Stimulated activated CD8-positive, alpha-beta memory T cell treated with anti-CD3 and anti-CD28 coated beads, Interleukin-4, amount 100 ng/mL, for 1 hour (primary cell): ENCODE results near the gene MTMR3.

Experiments used
- DNase-seq, 2 donors: peaks; one replicate each; pipeline ENCODE4 v3.0.0-alpha.2; 2020; ENCODE audit warnings: low read depth in 2 of 2, low spot score in 1 of 2

Gene MTMR3

DNA sequence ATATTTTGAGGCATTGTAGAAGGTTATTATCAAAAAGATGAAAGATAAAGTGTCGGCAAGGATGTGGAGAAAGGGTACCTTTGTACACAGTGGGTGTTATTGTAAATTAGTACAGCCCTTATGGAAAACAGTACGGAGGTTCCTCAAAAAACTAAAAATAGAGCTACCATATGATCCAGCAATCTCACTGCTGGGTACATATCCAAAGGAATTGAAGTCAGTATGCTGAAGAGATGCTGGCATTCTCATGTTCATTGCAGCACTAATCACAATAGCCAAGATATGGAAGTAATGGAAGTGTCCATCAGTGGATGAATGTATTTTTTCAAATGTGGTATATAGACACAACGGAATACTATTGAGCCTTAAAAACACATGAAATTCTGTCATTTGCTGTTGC is 15.1 kb upstream of the MTMR3 start:
- DNase-seq, result no peak

DNA sequence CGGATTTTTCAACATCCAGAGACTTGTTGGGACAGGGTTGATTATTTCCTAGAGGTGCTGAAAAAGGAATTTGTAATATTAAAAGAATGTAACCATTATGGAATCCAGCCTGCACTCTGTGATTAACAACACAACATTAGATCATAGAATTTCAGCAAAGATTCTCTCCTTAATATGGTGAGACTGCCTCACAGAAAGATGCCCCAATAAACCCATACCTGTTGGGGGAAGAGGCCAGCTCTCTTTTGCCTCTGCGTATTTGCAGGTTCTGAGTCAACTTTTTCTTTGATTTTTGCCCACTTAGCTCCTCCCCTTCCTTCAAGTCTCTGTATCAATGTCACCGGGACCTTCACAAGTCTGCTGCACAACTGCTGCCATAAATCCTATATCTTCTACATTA is 12.4 kb upstream of the MTMR3 start:
- no peak for DNase-seq

DNA sequence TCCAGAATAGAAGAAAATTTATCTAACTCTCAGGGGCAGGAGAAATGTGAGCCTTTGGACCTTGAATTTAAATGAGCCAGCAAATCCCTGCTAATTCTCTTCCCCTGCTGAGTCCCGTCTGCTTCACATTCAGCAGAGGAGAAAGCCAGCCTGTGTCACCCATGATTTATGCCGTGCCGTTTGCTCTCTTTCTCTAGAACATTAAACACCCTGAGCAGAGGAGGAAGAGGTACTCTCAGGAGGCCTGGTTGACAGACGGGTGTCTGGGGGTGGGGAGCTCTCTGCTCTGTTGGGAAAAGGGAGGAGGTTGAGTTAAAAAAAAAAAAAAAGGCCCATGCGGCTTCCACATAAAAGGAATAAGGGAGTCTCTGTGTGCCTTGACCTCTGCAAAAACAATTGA is 11.3 kb upstream of the MTMR3 start:
- no peak for DNase-seq

DNA sequence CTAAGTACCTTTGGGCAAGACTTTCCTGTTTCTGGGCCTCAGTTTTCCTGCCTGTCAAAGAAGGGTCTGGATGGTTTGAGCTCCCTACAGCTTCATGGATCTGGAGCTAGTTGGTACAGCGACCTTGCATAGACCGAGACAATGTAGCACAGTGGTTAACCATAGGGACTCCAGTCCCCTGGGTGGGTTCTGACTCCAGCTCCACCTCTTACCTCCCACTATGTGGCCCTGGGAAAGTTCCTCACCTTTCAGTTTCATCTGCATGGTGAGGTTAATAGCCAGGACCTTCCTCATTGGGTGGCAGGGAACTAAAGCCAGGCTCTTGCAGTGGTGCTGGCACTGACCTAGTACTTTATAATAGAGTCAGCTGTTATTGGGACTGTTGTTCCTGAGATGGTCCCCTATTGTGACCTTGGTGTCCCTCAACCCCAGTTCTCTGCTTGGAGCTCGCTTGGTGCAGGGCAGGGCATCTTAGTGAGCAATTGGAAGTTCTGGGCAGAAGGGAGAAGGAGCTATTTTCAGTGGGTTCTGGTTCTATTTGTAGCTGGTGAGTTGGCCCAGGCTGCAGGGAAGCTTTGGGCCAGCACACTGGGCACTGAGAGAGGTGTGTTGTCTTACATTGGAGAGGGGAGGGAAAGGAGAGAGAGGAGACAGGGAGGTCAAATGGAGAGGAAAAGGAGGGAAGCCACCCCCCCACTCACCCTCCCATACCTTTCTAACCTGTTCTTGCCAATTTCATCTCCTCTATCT is 10.7 kb upstream of the MTMR3 start:
- no peak for DNase-seq

DNA sequence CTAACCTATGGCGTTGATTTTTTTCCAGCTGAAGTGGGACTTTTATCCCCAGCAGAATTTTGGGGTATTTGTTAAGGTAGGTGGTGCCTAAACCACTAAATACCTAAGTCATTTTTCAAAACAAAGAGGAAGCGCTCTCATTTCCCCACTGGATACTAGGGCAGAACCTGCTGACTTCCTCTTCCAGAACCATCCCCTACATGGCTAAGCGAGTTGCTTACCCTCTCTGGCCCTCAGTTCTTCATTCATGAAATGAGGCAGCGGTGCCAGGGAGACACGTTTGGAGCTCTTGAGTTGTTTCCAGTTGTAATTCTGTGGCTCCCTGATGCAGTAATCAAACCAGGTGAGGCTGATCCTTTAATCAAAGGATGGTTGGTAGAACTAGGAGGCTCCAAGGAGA is 10.0 kb upstream of the MTMR3 start:
- no peak for DNase-seq

DNA sequence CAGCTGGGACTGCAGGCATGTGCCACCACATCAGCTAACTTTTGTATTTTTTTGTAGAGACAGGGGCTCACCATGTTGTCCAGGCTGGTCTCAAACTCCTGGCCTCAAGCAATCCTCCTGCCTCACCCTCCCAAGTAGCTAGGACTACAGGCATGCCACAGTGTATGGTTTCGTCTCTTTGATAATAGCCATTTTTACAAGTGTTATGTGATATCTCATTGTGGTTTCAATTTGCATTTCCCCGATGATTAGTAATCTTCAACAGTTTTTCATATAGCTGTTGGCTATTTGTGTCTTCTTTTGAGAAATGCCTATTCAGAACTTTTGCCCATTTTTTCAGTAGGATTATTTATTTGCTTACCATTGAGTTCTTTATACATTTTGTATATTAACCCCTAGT is 9.0 kb upstream of the MTMR3 start:
- DNase-seq, result no peak

DNA sequence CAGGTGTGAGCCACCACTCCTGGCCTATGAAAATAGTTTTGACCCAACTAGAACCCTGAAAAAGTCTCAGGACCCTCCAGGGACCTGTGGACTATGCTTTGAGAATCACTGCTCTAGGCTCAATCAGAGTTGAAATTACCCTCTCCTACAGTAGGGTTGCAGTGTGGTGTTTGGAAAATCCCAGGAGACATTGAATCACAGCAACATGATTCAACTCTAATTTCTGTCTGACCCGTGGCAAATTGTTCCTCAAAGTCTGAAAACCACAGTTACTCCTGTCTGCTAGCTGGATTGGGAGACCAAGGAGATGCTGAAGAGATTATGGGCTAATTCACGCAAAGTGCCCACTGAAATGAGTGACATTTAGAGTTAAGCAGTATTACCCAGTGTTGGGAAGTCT is 5.4 kb upstream of the MTMR3 start:
- DNase-seq, result no peak

DNA sequence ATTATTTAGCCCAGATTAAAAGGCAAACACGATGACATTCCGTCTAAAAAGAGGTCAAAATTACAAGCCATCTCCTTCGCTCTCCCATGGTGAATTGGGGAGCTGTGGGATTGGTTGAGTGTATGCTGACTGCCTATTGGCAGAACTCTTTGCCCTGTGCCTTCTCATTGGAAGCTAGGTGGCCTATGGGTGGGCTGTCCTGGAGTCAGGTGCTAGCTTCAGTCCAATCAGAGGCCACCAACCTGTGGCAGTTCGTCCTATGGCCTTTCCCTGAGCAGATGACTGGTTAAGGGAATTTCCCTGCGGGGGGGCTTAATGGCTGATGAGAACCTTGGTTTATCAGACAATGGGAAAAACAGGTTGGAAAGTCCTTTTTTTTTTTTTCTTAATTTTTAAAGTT is 3.2 kb upstream of the MTMR3 start:
- no peak for DNase-seq

DNA sequence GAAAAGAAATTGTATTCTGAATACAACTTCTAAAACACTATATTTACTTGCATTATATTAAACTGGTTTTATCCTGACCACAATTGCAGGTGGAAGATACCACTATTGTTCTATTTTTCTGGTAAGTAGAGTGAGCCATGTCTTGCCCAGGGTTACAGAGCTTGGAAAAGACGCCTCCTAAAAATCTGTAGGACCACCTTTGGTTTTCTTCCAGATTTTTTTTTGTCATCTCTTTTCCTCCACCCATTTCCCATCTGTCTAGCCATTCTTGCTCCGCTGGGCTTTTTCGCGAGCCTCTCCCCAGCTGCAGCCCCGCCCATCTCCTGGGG is 294 bp upstream of the MTMR3 start:
- no peak for DNase-seq

DNA sequence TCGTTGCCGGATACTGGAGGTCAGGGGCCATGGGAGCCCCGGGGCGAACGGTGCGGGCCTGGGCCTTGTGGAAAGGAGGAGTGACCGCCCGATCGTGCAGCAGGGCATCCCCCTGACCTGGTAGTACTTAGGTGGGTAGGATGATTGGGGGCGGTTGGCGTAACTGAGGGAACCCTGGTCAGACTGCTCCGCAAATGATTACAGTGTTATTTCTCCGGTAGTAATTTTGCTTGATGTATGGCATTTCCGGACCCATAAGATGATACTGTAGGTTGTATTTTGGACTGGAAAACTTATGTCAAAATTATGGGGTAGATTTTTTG is 762 bp downstream of the MTMR3 start:
- DNase-seq, result no peak

DNA sequence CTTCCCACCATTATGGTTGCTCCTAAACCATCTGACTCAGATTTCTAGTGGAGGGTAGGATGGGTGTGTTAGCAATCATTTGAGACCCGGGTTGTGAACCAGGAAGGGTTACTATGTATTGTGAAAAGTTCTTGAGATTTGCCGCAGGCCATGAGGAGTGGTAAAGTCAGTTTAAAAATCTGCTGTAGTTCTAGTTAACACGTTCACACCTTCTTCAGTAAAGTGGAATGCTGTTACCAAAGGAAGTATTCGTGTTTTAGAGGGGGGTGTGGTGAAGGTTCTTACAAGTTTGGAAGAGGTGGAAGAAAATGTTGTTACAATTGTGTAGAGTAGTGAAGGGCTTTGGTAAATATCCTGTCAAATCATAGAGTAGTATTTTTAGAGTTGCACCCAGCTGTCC is 2.6 kb downstream of the MTMR3 start:
- no peak for DNase-seq

DNA sequence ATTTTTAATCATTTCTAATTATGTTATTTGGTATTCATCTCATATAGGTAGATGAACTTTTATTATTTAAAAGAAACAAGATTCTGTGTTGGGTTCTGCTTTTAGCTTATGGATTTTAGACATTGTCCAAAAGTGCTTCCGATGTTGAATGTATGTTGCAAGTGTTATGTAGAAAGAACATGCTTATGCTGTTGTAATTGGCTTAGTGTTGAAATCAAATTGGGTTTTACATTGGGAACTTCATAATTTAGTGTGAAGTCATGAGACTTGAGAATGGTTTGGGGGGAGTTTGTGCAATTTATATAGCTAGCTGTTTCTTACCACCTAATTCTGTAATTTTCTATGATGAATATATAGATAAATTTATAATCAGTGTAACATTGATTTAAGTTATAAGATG is 3.6 kb downstream of the MTMR3 start:
- no peak for DNase-seq

DNA sequence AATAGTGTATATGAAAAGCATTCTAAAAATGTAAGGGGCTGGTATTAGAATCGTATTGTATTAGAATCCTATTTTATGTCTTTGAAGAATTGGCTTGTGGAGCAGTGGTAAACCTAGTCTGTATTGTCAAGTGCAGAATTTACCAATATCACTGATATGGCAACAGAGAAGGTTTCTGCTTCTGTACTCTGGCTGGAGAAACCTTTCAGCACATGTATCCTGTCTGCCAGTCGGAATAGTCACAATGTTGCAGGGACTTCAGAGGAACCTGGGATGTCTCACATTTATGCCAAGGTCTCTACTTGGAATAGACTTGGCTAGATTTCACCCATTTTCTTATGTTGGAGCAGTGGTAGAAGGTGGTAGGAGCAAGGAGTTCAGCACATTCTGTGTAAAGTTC is 4.4 kb downstream of the MTMR3 start:
- DNase-seq, result no peak

DNA sequence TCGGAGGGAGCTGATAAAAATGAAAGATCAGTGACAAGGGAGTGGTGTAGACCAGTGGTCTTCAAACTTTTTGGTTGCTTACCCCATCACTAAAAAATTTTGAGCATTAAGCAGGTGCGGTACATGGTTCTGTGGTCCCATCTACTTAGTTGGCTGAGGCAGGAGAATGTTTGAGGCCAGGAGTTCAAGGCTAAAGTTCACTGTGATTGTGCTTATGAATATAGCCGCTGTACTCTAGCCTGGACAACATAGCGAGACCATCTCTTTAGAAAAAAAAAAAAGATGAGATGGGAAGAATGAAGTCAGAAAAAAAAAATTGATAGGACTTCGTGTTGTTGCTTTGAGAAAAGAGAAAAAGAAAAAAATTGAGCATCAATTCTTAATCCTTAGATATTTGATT is 7.8 kb downstream of the MTMR3 start:
- DNase-seq, result no peak

DNA sequence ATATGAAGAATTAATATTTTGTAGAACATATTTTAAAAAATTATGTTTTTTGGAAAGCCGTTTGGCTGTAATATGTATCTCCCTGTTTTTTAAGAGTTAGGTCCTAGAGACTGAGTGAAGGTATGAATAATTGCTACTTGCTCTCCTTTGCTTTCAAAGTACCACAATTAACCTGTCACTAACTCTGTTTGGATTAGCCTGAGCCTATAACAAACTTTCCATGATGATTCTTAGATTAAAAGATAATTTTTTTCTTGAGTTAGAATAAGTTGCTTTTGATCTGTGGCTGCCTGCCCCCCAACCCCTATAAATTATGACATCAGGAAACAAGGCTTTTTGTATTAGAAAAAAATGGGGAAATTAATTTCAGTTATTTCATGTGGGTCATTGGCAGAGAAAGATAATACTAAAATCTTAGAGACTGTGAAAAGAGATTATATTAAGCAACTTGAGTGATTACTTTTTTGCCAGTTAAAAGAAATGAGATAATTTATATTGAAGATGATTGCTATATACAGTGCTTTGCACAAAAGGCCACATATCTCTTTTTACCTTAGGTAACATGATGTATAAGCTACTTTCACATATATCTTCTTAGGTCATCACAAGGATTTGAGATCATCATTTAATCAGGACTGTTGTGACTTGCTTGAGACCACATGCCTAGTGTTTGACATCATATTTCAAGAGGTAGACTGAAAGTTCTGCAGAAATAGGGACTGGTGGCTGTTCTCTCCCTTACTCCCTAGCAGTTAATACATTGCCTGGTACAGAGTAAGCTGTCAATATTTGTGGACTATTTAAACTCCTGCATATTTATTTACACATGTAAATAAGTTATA is 9.6 kb downstream of the MTMR3 start:
- DNase-seq, result no peak

DNA sequence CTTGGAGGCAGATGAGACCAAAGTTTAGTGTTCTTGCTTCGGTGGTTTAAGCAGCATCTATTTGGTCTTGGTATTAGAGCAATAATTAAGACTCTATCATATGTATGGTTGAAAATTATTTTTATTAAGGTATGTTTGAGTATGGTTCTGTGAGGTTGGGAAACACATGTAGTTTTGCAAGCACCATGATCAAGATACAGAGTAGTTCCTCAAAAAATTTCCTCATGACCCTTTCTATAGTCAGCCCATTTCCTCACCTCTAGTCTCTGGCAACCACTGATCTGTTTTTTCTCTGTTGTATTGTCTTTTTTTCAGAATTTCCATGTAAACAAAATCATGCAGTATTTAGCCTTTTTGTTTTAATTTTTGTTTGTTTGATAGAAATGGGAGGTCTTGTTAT is 18.4 kb downstream of the MTMR3 start:
- DNase-seq, result no peak

DNA sequence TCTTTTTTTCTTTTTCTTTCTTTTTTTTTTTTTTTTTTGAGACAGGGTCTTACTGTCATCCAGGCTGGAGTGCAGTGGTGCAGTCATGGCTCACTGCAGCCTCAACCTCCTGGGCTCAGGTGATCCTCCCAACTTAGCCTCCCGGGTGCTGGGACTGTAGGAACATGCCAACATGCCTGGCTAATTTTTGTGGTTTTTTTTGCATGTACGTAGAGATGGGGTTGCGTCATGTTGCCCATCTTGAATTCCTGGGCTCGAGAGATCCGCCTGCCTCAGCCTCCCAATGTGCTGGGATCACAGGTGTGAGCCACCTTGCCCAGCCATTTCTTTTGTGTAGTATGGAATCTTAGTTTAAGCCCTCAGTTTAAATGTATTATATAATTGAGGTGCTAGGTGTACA is 20.4 kb downstream of the MTMR3 start:
- no peak for DNase-seq

DNA sequence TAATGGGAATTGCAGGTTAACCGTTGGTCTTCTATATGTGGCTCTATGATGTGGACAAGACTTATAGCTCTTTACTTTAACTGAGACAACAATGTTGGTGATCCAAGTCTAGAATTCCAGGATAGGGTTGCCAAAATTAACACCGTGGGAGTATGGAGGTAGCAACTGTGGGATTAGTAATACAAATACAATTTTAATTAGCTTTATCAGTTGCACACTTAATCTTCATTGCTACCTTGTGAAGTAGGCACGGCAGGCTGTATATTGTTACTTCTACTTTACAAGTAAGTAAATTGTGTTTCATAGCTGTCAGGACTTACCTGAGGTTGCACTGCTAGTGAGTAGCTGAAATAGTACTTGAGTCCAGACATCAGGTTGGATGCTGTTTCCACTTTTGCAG is 21.0 kb downstream of the MTMR3 start:
- DNase-seq, result no peak

DNA sequence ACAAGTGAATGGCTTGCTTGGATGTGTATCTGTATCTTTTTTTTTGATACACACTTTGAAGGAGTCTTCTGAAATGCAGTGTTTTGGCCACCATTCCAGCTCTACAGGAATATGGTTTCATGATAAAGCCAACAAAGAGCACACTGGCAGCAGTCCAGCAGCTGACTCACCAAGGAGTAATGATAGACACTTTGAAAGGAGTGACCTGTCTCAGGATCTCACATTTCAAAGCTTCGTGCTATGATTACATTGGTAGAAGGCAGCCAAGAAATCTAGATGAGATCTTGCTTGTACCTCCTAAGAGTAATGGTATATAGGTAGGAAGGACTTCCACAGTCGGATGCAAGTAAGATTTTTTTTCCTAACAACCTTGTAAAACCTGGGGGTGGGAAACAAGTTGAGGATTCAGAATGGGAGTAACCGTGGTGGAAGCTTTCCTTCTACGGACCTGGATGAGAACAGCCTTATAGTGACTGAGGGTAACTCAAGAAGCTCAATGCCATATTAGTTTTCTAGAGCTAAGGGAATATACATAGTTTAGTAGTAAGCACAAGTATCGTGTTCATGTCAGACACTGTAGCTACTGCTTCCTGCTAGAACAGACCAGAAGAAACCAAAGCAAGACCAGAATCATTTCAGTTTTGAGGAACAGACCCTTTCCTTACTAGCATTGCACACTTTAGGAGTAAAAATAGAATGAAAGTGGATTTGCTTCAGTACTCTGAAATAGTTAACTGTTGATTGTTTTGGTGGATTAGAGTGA is 25.0 kb downstream of the MTMR3 start:
- no peak for DNase-seq

DNA sequence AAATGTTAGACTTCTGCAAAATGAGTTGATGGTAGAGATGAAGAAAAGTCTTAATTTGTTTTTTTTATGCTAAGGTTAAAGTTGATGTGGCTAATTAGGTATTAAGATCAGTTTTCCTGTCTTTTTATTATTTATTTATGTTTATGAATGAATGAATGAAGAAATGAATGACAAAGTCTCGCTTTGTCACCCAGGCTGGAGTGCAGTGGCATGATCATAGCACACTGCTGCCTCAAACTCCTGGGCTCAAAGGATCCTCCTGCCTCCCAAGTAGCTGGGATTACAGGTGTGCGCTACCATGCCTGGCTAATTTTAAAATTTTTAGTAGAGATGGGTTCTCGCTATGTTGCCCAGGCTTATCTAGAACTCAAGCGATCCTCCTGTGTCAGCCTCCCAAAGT is 29.2 kb downstream of the MTMR3 start:
- DNase-seq, result no peak

DNA sequence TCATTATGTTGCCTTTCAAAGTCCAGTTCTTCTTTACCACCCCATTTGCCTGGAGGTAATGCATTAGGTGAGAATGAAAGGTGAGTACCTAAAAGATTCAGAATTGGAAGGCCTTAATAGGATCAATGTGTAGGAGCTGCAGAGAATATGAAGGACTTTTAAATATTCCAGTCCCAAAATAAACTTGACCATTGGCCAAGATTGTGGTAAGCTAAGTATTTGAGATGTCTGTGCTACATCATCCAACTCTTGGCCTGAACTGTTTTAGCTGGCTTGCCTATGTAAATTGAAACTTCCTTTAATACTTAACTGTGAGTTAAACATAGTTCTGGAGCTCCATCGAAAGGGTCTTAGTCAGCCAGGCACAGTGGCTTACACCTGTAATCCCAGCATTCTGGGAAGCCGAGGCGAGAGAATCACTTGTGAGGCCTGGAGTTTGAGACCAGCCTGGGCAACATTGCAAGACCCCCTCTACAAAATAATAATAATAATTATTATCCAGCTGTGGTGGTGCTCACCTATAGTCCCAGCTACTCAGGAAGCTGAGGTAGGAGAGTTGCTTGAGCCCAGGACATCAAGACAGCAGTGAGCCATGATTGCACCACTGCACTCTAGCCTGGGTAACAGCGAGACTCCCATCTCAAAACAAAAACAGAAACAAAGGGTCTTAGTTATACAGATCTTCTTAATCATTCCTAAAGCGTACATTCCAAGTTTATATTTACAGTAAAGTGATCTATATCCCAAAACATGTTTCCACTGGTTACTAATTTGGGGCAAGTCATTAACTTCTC is 29.8 kb downstream of the MTMR3 start:
- no peak for DNase-seq

DNA sequence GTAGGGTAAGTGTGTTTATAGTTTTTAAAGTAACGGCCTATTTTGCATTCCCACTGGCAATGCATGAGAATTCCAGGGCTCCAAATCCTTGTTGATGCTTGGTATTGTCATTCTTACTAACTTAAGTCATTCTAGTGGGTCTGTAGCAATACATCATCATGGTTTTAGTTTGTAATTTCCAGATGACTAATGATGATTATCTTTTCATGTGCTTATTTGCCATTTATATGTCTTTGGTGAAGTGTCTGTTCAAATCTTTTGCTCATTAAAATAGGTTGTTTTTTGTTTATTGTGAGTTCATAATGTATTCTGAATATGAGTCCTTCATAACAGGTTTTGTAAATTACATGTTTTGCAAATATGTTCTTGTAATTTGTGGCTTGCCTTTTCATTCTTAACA is 31.2 kb downstream of the MTMR3 start:
- DNase-seq, result no peak
